Measurements from ENCODE around the gene SPAG16. TPM values are rescaled to one million over a fixed set of nuclear protein-coding genes. Genes with fewer than 3 reads are reported as not detected.

SPAG16 gene
- polyA plus RNA-seq, 4 donors: 37.2 to 72.6 (median 65.7) TPM

- no peak for DNase-seq (ENCODE audit: low read depth in 4 of 4, low spot score in 3 of 4)
These were observed 1041.1 kb downstream of the SPAG16 start for GRCh38 chr2:214325404-214325803.

DNA sequence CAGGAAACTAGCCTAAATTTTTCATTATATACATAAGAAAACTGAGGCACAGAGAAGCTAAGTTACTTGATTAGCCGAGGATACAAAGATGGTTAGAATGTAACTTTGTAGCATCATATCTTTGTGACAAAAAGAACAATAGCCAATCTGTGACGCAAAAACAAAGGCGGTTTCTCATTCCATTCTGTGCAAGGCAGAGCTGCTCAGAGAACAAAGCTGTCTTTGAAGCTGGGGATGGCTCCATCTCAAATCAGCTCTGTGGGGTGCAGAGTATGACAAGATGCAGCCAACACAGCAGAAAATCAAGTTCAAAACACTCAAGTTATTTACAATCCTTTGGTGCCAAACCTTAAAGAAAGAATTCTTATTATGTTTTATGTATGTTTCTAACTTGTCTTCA lies 1044.7 kb downstream of the SPAG16 start:
- DNase-seq (ENCODE audit: low read depth in 4 of 4, low spot score in 3 of 4): no peak

DNA sequence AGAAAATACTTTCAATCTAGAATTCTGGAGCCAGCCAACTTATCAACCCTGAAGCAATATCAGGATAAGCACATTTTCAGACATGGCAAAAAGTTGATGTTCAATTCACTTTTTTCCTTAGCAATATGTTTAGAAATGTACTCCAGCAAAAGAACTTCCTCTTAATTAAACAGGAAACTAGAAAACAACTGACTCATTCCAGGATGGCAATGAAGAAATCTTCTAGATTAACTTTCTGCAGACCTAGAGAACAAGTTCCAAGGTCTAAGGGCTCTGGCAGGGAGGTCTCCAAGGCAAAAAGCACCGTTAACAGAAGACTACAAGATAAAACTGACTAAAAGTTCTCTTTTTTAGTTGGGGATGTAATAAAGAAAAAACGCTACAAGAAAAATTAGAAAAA lies 1057.4 kb downstream of the SPAG16 start:
- no peak for DNase-seq (ENCODE audit: low read depth in 4 of 4, low spot score in 3 of 4)

- no peak for DNase-seq (ENCODE audit: low read depth in 4 of 4, low spot score in 3 of 4)
These were observed 1074.2 kb downstream of the SPAG16 start for GRCh38 chr2:214358506-214358905.

- no peak for DNase-seq (ENCODE audit: low read depth in 4 of 4, low spot score in 3 of 4)
These were observed 1076.9 kb downstream of the SPAG16 start for GRCh38 chr2:214361116-214361515.

DNA sequence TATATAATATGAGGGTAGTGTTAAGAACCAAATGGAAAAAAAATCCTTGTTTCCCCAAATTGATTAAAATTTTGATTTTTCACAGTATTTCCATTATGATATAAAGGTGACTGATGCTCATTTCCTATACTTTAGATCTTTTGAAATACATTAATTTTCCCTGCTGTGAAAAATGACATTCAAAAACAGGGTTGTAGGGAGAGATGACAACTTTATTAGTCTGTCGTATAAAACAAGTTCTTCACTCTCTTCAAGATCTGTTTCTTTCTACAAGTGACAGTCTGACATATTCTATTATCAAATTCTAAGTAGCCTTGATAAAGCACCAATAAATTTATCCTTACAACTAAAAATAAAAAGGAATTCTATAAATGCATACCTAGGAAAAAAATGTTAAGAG lies 1081.3 kb downstream of the SPAG16 start:
- no peak for DNase-seq (ENCODE audit: low read depth in 4 of 4, low spot score in 3 of 4)

GRCh38 chr2:214367171-214367570 lies 1082.9 kb downstream of the SPAG16 start:
- DNase-seq (ENCODE audit: low read depth in 4 of 4, low spot score in 3 of 4): no peak

- no peak for DNase-seq (ENCODE audit: low read depth in 4 of 4, low spot score in 3 of 4)
These were observed 1092.5 kb downstream of the SPAG16 start for GRCh38 chr2:214376618-214377285.

DNA sequence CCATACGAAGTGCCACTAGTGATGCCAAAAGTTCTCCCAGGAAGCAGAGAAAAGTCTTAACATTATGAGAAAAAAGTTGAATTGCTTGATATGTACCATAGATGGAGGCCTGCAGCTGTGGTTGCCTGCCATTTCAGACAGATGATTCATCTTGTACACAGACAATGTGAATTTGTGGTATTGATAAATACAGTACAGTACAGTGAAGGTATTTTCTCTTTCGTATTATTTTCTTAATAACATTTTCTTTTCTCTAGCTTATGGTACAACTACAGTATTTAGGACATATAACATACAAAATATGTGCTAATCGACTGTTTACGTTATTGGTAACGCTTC lies 1093.0 kb downstream of the SPAG16 start:
- DNase-seq (ENCODE audit: low read depth in 4 of 4, low spot score in 3 of 4): no peak

GRCh38 chr2:214378455-214379103 lies 1094.3 kb downstream of the SPAG16 start:
- no peak for DNase-seq (ENCODE audit: low read depth in 4 of 4, low spot score in 3 of 4)

DNA sequence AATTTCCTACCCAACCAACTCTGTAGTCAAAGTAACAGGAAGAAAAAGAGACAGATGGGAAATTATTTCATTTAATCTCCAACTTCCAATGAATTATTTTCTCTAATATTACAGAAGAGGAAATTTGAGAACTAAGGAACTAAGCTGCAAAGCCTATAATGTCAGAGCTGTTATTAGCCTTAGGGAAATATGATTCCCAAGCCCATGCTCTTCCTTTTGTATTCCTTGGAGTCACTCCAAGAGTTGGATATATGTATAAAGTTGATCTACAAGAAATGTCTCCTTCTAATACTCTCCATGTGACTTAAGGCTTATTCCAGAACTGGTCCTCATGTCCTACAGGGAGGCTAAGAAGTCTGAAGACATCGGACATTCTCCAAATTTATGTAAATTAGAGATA lies 1095.0 kb downstream of the SPAG16 start:
- no peak for DNase-seq (ENCODE audit: low read depth in 4 of 4, low spot score in 3 of 4)

DNA sequence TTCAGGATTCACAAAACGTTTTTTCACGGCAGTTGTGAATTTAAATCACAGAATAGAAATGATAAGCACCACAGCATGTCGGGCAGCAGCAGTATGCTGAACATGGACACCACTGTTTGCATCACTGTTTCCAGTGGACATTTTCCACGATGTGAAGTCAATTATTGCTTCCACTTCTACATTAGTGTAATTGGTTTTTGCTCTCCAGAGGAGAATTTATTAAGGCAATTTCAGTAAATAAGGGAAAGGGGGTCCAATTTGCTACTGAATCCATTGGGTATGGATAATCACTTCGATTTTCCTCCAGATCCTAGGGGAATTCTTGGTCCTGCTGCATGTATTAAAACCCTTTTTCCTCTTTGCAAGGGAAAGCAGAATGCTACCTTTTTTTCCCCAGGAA lies 1096.4 kb downstream of the SPAG16 start:
- no peak for DNase-seq (ENCODE audit: low read depth in 4 of 4, low spot score in 3 of 4)

DNA sequence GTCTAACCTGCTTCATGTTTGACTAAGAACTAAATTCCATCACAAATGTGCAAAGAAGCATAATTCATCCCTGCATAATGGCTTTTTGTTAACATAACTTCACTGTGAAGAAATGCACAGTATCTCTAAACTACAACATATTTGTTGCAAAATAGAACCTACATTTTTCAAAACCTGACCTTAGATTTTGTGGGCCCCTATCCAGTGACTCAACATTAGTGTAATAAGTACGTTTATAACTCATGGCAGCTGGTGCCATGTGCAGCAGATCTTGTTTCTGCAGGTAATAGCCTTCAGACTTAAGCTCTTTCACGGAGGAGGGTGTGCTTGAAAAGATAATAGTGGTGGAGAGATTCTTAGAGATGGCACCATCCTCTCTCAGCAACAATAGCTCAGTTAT lies 1098.0 kb downstream of the SPAG16 start:
- DNase-seq (ENCODE audit: low read depth in 4 of 4, low spot score in 3 of 4): no peak

- no peak for DNase-seq (ENCODE audit: low read depth in 4 of 4, low spot score in 3 of 4)
These were observed 1102.5 kb downstream of the SPAG16 start for GRCh38 chr2:214386720-214387119.

GRCh38 chr2:214389334-214389733 lies 1105.1 kb downstream of the SPAG16 start:
- DNase-seq (ENCODE audit: low read depth in 4 of 4, low spot score in 3 of 4): no peak

GRCh38 chr2:214393796-214394195 lies 1109.5 kb downstream of the SPAG16 start:
- no peak for DNase-seq (ENCODE audit: low read depth in 4 of 4, low spot score in 3 of 4)

GRCh38 chr2:214395040-214395439 lies 1110.8 kb downstream of the SPAG16 start:
- no peak for DNase-seq (ENCODE audit: low read depth in 4 of 4, low spot score in 3 of 4)

GRCh38 chr2:214401580-214401979 lies 1117.3 kb downstream of the SPAG16 start:
- no peak for DNase-seq (ENCODE audit: low read depth in 4 of 4, low spot score in 3 of 4)

DNA sequence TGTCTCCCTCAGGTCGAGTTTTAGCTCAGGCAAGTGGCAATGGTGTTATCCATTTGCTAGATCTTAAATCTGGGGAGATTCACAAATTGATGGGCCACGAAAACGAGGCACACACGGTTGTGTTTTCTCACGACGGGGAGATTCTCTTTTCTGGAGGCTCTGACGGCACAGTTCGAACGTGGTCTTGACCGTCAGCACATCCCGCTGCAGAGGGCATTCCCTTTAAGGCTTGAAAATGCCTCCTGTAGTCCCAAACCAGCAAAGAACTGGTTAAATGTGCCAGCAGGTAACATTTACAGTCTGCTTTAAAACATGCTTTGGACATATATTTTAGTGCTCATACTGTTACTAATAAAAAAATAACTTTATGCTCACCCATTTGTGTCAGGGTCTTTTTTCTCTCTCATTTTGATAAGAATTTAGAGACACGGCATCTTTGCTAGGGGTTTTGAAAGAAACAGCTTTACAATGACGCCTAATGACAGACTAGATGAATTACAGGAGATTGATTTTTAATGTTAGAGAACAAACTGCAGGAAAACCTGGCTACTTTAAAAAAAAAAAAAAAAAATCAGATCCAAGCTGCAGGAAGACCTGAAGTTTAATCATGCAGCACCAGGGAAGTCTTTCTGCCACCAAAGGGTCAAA lies 1126.0 kb downstream of the SPAG16 start:
- no peak for DNase-seq (ENCODE audit: low read depth in 4 of 4, low spot score in 3 of 4)

GRCh38 chr2:214410918-214411554 lies 1126.8 kb downstream of the SPAG16 start, which contains the start of gene VWC2L:
Gene VWC2L, plus strand, starts transcription at chr2:214411054. Its CDS starts 3,140 bp downstream, at chr2:214414194.
- DNase-seq (ENCODE audit: low read depth in 4 of 4, low spot score in 3 of 4): peak; percentile 53 to 77 (median 75)

- DNase-seq (ENCODE audit: low read depth in 4 of 4, low spot score in 3 of 4): no peak
These were observed 1128.4 kb downstream of the SPAG16 start for GRCh38 chr2:214412679-214413078.

DNA sequence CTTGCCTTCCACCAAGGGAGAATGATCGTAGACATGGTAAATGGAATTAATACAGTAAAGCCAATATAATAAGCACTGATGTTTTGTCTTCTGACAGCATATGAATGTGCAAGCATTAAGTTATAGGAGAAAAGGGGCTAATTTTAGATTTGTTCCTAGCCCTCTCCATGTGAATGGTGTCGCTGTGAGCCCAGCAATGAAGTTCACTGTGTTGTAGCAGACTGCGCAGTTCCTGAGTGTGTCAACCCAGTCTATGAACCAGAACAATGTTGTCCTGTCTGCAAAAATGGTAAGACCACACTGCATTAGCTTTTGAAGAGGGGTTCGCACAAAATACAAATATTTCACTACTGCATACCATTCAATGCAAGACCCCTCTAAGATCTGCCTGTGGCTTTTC lies 1152.2 kb downstream of the SPAG16 start:
- DNase-seq (ENCODE audit: low read depth in 4 of 4, low spot score in 3 of 4): no peak
